IPS-15b (cell line): Measurements from ENCODE around the gene PRAME.
"Not testable (repeated sequence)": the region's sequence is repeated elsewhere in the genome, so short reads cannot be mapped to it uniquely, and the experiment has no call there.

ENCODE experiments used
- H3K27me3 ChIP-seq: one replicate; pipeline ENCODE4 v1.6.1; 2013; ENCODE audit warnings: low read length; ENCODE audit not compliant: control insufficient read depth, insufficient read depth
- H3K36me3 ChIP-seq: one replicate; pipeline ENCODE4 v1.6.1; 2013; ENCODE audit warnings: low read length; ENCODE audit not compliant: control insufficient read depth, insufficient read depth
- H3K4me1 ChIP-seq: one replicate; pipeline ENCODE4 v1.6.1; 2013; ENCODE audit warnings: mild to moderate bottlenecking, low read length; ENCODE audit not compliant: control insufficient read depth, insufficient read depth
- H3K4me3 ChIP-seq: one replicate; pipeline ENCODE4 v1.5.1; 2013; ENCODE audit warnings: low read depth, low read length
- H3K9ac ChIP-seq: one replicate; pipeline ENCODE4 v1.6.1; 2013; ENCODE audit warnings: low read depth, mild to moderate bottlenecking, low read length
- H3K9me3 ChIP-seq: one replicate; pipeline ENCODE4 v1.6.1; 2013; ENCODE audit warnings: mild to moderate bottlenecking, low read length; ENCODE audit not compliant: control insufficient read depth, insufficient read depth

Gene PRAME

DNA sequence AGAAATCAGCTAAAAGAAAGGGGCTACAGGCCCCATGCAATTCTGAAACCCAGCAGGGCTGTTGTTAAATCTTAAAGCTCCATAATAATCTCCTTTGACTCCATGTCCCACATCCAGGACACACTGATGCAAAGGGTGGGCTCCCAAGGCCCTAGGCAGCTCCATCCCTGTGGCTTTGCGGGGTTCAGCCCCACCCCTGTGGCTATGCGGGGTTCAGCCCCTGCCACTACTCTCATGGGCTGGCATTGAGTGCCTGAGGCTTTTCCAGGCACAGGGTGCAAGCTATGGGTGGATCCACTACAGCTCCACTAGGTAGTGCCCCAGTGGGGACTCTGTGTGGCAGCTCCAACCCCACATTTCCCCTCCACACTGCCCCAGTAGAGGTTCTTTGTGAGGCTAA, 30.3 kb downstream of the PRAME start:
- Histone ChIP-seq H3K27me3 (peaks cover 54% of the 10 kb centered on the region), H3K4me3 (no peak overlapping the region), H3K9me3 (no peaks in the 10 kb centered on the region), H3K4me1 (no peaks in the 10 kb centered on the region), H3K36me3 (no peaks in the 10 kb centered on the region), H3K9ac (no peak overlapping the region)

DNA sequence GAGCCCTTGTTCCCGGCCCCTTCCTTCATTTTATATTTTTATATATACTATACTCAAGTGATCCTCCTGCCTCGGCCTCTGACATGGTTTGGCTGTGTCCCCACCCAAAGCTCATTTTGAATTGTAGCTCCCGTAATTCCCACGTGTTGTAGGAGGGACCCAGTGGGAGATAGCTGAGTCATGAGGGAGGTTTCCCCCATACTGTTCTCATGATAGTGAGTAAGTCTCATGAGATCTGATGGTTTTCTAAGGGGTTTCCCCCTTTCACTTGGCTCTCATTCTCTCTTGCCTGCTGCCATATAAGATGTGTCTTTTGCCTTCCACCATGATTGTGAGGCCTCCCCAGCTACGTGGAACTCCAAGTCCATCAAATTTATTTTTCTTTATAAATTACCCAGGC, 31.8 kb downstream of the PRAME start:
- no peak overlapping the region for H3K4me3 ChIP-seq
- no peak overlapping the region for H3K9ac ChIP-seq
- H3K27me3 ChIP-seq, result peaks cover 55% of the 10 kb centered on the region
- H3K4me1 ChIP-seq, result no peaks in the 10 kb centered on the region
- no peaks in the 10 kb centered on the region for H3K9me3 ChIP-seq
- H3K36me3 ChIP-seq, result no peaks in the 10 kb centered on the region

DNA sequence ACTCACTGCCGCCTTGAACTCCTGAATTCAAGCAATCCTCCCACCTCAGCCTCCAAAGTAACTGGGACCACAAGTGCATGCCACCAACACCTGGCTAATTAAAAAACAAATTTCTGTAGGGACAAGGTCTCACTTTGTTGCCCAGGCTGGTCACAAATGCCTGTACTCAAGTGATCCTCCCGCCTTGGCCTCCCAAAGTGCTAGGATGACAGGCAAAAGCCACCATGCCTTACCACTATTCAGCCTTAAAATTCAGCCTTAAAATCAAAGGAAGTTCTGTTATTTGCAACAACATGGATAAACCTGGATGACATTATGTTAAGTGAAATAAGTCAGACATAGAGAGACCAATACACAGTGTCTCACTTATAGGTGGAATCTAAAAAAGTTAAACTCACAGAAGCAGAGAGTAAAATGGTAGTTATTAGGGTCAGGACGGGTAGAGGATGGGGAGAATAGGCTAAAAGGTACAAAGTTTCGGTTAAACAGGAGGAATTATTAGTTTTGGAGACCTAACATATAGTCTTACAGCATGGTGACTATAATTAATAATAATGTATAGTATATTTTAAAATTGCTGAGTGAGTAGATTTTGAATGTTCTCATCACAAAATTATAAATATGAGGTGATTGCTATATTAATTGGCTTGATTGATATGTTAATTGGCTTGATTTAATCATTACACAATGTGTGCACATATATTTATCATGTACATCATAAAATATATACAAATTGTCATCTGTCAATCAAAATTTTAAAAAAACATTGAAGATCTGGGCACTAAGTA, 32.7 kb downstream of the PRAME start:
- Histone ChIP-seq H3K9ac (no peak overlapping the region), H3K27me3 (peaks cover 59% of the 10 kb centered on the region)

DNA sequence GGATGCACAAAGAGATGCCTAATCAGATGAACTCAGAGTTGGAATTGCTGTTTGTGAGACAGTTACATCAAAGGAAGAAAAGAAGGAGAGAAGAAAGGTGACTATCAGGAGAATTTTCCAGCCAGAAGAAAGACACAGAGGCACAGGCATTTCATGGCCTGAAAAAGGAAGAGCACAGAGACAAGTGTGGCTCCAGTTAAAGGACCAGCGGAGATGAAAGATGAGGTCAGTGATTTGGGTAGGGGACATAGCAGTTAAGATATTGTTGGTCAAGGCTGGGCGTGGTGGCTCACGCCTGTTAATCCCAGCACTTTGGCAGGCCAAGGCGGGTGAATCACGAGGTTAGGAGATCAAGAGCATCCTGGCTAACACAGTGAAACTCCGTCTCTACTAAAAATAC, 35.6 kb downstream of the PRAME start:
- Histone ChIP-seq H3K36me3 (no peaks in the 10 kb centered on the region), H3K4me3 (no peak overlapping the region), H3K27me3 (peaks cover 60% of the 10 kb centered on the region), H3K4me1 (no peaks in the 10 kb centered on the region), H3K9me3 (no peaks in the 10 kb centered on the region), H3K9ac (no peak overlapping the region)

More for the DNA sequence above, 32.7 kb downstream of the PRAME start:
- Histone ChIP-seq H3K4me1 (no peaks in the 10 kb centered on the region), H3K4me3 (no peak overlapping the region), H3K36me3 (no peaks in the 10 kb centered on the region), H3K9me3 (no peaks in the 10 kb centered on the region)

DNA sequence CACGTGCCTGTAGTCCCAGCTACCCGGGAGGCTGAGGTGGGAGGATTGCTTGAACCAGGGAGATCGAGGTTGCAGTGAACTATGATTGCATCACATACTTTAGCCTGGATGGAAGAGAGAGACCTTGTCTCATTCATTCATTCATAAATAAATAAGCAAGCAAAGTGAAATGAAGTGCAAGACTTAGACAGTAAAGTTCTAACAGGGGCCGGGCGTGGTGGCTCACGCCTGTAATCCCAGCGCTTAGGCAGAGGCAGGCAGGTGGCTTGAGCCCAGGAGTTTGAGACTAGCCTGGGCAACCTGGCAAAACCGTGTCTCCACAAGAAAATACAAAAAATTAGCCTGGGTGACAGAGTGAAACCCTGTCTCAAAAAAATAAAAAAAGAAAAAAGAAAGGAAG, 37.4 kb downstream of the PRAME start:
- no peaks in the 10 kb centered on the region for H3K36me3 ChIP-seq
- H3K27me3 ChIP-seq, result peaks cover 58% of the 10 kb centered on the region
- no peaks in the 10 kb centered on the region for H3K9me3 ChIP-seq
- no peak overlapping the region for H3K9ac ChIP-seq
- H3K4me3 ChIP-seq, result no peak overlapping the region
- H3K4me1 ChIP-seq, result no peaks in the 10 kb centered on the region

DNA sequence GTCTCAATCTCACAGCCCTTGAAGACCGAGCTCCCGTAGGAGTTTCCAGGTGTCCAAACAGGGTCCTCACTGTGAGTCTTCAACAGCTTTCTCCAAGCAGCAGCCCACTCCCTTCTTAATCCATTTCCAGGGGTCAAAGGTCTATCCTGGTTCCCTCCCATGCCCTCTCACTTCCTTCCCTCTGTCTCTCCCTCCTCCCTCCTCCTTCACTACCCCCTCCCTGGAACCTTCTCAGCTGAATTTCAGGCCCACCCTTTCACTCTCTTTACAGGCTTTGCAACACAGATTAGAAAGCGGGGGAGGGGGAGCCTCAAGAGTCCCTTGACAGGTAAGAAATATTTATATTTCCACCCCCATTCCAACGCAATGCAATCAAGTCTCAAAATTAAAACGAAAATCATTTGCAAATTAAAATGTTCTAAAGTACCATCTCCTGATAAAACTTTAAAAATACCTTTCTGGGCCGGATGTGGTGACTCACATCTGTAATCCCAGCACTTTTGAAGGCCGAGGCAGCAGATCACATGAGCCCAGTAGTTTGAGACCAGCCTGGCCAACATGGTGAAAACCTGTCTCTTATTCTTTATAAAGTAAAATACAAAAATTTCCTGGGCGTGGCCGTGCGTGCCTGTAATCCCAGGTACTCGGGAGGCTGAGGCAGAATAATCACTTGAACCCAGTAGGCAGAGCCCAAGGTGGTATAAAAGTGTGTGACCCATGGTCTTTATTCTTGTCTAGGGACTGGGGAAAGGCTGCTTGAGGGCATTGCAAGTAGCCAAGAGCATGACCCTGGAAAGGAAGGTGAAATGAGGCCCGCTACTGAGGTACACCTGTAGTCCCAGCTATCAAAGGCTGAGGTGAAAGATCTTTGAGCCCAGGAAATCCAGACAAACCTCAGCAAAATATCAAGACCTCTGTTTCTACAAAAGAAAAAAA, 38.1 kb downstream of the PRAME start:
- no peaks in the 10 kb centered on the region for H3K4me1 ChIP-seq
- H3K9me3 ChIP-seq, result no peaks in the 10 kb centered on the region
- peaks cover 58% of the 10 kb centered on the region for H3K27me3 ChIP-seq
- no peak overlapping the region for H3K9ac ChIP-seq
- H3K4me3 ChIP-seq, result no peak overlapping the region
- H3K36me3 ChIP-seq, result no peaks in the 10 kb centered on the region

DNA sequence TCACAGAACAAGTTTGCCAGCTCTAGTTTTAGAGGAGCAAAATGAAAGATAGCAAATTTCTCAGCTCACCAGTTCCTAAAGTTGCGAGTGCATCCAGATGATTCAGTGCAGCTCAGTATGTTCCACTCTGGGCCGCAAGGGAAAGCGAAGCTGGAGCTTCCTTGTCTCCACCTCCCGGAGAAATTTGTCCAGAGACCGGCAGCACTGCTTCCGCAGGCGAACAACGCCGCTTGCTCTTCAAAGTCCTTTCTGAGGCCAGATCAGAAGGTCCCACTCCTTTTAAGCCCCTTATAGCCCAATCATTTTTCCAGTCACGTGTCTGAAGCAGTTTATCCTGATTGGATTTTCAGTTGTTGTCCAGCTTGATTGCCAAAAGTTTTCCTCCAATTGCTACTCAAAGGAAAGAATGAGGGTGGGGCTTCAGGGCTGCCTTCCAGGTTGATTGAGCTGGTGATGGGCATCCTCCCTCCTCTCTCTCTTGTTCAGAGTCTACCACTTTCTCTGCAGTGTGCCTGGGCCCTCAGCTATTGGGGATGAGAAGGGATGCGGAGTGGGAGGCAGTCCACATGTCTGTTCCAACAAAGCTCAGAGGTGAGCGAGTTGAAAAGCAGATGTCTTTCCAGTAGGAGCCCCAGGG, 38.9 kb downstream of the PRAME start, which contains the start of gene ZNF280A:
Gene ZNF280A (minus strand): TSS at position 251 of the 637 bp plus-strand sequence. CDS start 4,640 bp downstream, outside the sequence.
- no peak within 1 kb of the TSS for H3K4me3 ChIP-seq
- no peaks in the 10 kb centered on the region for H3K9me3 ChIP-seq
- H3K36me3 ChIP-seq, result no peaks in the 10 kb centered on the region
- H3K27me3 ChIP-seq, result peaks cover 58% of the 10 kb centered on the region
- no peaks in the 10 kb centered on the region for H3K4me1 ChIP-seq
- H3K9ac ChIP-seq, result no peak within 1 kb of the TSS

DNA sequence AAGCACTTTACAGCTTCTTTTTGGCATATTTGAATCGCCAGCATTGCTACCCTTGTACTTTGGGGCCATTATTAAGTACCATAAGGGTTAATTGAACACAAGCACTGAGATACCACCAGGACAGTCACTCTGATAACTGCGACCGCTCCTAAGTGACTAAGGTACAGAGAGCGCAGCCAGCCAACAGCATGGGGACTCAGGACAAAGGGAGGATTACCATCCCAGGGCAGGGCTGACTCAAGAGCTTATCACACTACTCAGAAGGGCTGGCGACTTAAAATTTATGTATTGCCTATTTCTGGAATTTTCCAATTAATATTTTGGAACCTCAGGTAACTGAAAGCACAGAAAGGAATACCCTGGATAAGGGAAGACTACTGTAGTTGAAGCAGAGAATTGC, 39.5 kb downstream of the PRAME start:
- Histone ChIP-seq H3K27me3 (peaks cover 58% of the 10 kb centered on the region), H3K9ac (no peak overlapping the region), H3K4me1 (no peaks in the 10 kb centered on the region), H3K36me3 (no peaks in the 10 kb centered on the region), H3K9me3 (no peaks in the 10 kb centered on the region), H3K4me3 (no peak overlapping the region)

DNA sequence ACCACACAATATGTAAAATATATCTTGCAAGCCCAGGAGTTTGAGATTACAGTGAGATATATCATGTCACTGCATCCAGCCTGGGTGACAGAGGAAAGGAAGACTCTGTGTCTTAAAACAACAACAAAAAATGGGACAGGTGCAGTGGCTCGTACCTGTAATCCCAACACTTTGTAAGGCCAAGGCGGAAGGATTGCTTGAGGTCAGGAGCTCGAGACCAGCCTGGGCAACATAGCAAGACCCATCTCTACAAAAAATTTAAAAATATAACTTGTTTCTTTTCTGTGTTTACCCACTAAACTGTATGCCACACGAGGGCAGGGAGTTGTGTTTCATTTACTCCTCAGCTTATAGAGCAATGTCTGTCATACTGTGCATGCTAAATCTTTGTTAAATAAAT, 42.1 kb downstream of the PRAME start:
- peaks cover 64% of the 10 kb centered on the region for H3K27me3 ChIP-seq

DNA sequence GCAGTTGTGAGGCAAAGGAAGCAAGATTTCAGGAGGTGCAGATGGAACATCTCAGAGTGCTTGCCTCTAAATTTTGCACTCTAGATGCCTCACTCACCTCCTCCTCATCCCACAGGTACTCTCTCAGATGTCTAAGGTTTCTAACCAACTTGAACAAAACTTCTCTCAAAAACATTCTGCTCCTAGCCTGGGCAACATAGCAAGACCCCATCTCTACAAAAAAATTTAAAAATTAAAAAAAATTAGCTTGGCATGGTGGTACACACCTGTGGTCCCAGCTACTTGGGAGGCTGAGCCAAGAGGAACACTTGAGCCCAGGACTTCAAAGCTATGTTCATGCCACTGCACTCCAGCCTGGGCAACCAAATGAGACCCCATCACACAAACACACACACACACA, 43.2 kb downstream of the PRAME start:
- Histone ChIP-seq H3K4me3 (no peak overlapping the region), H3K36me3 (no peaks in the 10 kb centered on the region), H3K27me3 (peaks cover 61% of the 10 kb centered on the region), H3K4me1 (no peaks in the 10 kb centered on the region), H3K9ac (no peak overlapping the region), H3K9me3 (no peaks in the 10 kb centered on the region)

More for the DNA sequence above, 42.1 kb downstream of the PRAME start:
- H3K36me3 ChIP-seq, result no peaks in the 10 kb centered on the region
- no peaks in the 10 kb centered on the region for H3K4me1 ChIP-seq
- H3K9ac ChIP-seq, result no peak overlapping the region
- no peak overlapping the region for H3K4me3 ChIP-seq
- H3K9me3 ChIP-seq, result no peaks in the 10 kb centered on the region

DNA sequence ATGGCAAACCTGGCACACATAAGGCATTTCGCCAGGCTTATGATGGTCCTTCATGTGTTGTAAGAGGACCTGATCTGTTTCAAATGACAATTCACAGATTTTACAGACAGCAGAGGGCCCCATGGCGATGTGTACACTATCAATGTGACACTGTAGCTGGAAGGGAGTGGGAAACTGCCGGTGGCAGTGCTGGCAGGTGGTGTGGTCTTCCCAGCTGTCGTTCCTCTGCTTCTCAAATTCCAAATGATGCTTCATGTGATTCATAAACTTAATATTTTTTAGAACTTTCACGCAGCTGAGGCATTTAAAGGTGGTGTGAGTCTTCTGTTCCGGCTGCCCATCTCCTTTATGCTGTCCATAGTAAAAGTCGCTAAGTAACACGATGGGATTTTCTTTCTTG, 44.6 kb downstream of the PRAME start:
- not testable (repeated sequence) for H3K4me3 ChIP-seq, H3K9ac ChIP-seq, H3K4me1 ChIP-seq, H3K36me3 ChIP-seq, H3K9me3 ChIP-seq
- H3K27me3 ChIP-seq, result peaks cover 49% of the 10 kb centered on the region
